Measurements from ENCODE around the gene VPS37C. TPM values are rescaled to one million over a fixed set of nuclear protein-coding genes. Genes with fewer than 3 reads are reported as not detected.

The VPS37C gene
- total RNA-seq, 4 donors from 2014 or later, result 11.8 to 22.2 (median 13.6) TPM

DNA sequence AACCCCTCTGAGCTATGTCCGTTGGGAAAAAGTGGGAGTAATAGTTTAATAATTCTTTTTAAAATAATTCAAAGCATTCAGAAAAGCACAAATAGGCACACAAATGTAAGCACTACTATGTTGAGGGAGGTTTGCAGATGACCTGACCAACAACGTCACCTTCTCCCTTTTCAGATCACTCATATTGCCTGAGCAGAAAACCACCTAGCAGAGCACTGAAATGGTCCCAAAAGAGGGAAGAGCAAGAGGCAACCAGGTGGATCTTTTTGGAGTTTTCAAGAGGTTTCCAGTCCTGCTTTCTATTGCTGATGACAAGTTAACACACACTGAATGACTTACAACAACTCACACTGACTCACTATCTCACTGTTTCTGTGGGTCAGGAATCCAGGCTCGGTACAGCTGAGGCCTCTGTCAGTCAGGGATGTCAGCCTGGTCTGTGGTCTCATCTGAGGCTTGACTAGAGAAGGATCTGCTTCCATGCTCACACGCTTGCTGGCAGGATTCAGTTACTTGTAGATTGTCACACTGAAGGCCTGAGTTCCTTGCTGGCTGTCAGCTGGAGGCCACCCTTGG, 37.8 kb upstream of the VPS37C start:
- peaks cover 0 to 12% (median 0%) of the 10 kb centered on the region in 4 donors for H3K9me3 ChIP-seq
- no peaks in the 10 kb centered on the region for H3K4me1 ChIP-seq
- H3K4me3 ChIP-seq, result no peak overlapping the region
- peaks cover 0 to 5% of the 10 kb centered on the region in 2 donors for H3K27me3 ChIP-seq
- no peak overlapping the region for H3K27ac ChIP-seq
- WGBS, 2 donors, result 80 to 82% methylated on average over 4 of the region's 4 CpGs
- H3K36me3 ChIP-seq, result no peaks in the 10 kb centered on the region
- no peak for TF ChIP-seq POLR2A (IDR thresholded peaks at IDR 0.05)
- no peak for TF ChIP-seq EP300 (IDR thresholded peaks at IDR 0.05)
- TF ChIP-seq, protein P1, sequence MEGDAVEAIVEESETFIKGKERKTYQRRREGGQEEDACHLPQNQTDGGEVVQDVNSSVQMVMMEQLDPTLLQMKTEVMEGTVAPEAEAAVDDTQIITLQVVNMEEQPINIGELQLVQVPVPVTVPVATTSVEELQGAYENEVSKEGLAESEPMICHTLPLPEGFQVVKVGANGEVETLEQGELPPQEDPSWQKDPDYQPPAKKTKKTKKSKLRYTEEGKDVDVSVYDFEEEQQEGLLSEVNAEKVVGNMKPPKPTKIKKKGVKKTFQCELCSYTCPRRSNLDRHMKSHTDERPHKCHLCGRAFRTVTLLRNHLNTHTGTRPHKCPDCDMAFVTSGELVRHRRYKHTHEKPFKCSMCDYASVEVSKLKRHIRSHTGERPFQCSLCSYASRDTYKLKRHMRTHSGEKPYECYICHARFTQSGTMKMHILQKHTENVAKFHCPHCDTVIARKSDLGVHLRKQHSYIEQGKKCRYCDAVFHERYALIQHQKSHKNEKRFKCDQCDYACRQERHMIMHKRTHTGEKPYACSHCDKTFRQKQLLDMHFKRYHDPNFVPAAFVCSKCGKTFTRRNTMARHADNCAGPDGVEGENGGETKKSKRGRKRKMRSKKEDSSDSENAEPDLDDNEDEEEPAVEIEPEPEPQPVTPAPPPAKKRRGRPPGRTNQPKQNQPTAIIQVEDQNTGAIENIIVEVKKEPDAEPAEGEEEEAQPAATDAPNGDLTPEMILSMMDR (IDR thresholded peaks at IDR 0.05), result no peak
- no peak for DNase-seq (ENCODE audit: low spot score in 2 of 2)

DNA sequence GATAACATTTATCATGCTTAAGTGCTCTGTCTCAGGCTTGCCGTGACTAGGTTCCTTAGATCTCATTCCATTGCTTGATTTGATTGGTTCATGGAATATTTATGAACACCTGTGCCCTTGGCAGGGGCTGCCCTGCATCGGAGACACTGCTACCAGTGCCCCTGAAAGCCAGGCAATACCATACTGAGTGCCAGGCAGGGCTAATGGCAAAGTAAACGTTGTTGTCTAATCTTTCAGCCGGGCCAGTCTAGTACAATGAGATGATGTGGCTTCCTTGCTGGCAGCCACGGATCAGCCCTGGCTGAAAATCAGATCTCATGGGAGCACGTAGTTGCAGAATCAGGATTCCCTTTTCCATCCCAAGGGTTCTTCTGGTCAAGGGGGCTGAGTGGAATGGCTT, 37.1 kb upstream of the VPS37C start:
- H3K4me1 ChIP-seq, result no peaks in the 10 kb centered on the region
- no peak for TF ChIP-seq EP300 (IDR thresholded peaks at IDR 0.05)
- TF ChIP-seq, protein P1 (IDR thresholded peaks at IDR 0.05), result no peak
- TF ChIP-seq POLR2A (IDR thresholded peaks at IDR 0.05), result no peak
- DNase-seq (ENCODE audit: low spot score in 2 of 2), result no peak
- H3K4me3 ChIP-seq, result no peak overlapping the region
- peaks cover 0 to 5% of the 10 kb centered on the region in 2 donors for H3K27me3 ChIP-seq
- peaks cover 0 to 12% (median 0%) of the 10 kb centered on the region in 4 donors for H3K9me3 ChIP-seq
- no peaks in the 10 kb centered on the region for H3K36me3 ChIP-seq
- no peak overlapping the region for H3K27ac ChIP-seq
- 74 to 93% methylated on average over 6 of the region's 6 CpGs for WGBS, 2 donors

DNA sequence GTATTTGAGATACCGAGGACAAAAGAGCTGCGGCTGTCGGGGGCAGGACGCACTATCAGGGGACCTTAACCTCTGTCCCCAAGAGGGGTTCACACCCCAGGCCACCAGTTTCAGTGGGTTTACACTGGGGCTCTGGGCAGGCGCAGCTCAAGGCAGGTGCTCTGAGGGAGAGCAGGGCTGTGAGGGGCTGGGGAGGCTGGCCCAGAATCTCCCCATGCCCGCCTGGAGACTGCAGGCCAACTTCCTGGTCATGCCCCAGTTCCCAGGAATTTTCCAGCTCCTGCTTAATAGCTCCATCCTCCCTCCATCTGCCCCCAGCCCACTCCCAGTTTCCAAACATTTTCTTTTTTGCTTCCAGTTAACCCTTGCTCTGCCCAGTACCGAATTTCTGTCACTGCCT, 34.5 kb upstream of the VPS37C start:
- Histone ChIP-seq H3K27me3 (peaks cover 0 to 5% of the 10 kb centered on the region in 2 donors), H3K4me1 (no peaks in the 10 kb centered on the region), H3K27ac (no peak overlapping the region), H3K4me3 (no peak overlapping the region), H3K9me3 (peaks cover 0 to 12% (median 0%) of the 10 kb centered on the region in 4 donors), H3K36me3 (no peaks in the 10 kb centered on the region)
- 64 to 78% methylated on average over 7 of the region's 7 CpGs for WGBS, 2 donors
- TF ChIP-seq POLR2A (IDR thresholded peaks at IDR 0.05) (no peak), EP300 (IDR thresholded peaks at IDR 0.05) (no peak)
- TF ChIP-seq, protein P1 (IDR thresholded peaks at IDR 0.05), result no peak
- no peak for DNase-seq (ENCODE audit: low spot score in 2 of 2)

DNA sequence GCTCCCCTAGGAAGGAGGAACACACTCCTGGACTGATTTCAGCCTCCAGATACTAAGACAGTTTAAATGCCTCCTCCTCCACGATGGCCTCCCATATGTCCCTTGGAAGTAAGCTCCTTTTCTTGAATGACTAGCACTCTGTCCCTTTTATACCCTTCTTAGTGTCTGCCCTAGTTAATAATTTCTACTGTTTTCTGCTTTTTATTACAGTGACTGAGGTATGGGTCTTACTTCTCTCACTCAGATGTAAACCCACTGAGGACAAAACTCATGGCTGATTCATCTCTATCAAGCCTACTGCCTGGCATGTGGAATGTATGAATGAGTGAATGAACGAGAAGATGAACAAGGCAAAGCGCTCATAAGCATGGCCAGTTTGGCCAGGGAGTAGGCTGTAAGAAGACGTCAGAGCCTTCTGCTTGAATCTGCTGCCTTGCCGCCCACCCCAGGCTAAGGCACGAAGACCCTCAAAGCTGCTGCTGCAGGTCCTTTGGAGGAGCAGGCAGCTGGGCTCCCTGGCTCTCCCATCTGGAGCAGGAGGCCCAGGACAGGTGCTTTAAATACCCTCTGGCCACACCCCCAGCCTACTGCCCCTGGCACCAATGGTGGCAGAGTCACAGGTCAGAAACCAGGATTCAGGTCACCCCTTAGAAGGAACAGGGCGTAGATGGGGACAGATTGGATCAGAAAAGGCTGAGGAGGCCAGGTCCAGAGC, 33.9 kb upstream of the VPS37C start:
- no peak overlapping the region for H3K27ac ChIP-seq
- DNase-seq (ENCODE audit: low spot score in 2 of 2), result no peak
- H3K36me3 ChIP-seq, result no peaks in the 10 kb centered on the region
- no peaks in the 10 kb centered on the region for H3K4me1 ChIP-seq
- H3K27me3 ChIP-seq, result peaks cover 0 to 5% of the 10 kb centered on the region in 2 donors
- no peak for TF ChIP-seq EP300 (IDR thresholded peaks at IDR 0.05)
- TF ChIP-seq POLR2A (IDR thresholded peaks at IDR 0.05), result no peak
- TF ChIP-seq, protein P1 (IDR thresholded peaks at IDR 0.05), result no peak
- 68 to 70% methylated on average over 7 of the region's 7 CpGs for WGBS, 2 donors
- H3K4me3 ChIP-seq, result no peak overlapping the region
- H3K9me3 ChIP-seq, result peaks cover 0 to 12% (median 0%) of the 10 kb centered on the region in 4 donors

DNA sequence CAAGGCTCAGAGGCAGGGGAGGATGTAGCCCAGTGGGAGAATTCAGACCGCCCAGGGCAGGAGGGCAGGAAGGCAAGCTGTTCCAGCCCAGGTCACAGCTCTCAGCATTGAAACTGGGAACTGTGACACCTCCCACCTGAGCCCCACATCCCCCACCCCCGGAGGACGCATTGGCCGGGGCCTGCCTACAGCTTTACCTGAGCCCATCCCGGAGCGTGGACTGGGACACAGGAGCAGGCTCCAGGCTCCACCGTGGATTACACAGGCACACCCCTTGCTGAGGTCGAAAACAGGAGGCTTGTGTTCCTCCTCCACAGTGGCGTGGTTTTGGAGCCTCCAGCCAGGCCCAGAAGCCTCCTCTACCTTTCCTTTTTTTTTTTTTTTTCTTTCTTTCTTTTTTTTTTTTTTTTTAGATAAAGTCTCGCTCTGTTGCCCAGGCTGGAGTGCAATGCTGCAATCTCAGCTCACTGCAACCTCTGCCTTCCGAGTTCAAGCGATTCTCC, 33.0 kb upstream of the VPS37C start:
- WGBS, 2 donors, result 73% methylated on average over 12 of the region's 12 CpGs
- no peak for DNase-seq (ENCODE audit: low spot score in 2 of 2)
- Histone ChIP-seq H3K27me3 (peaks cover 0 to 5% of the 10 kb centered on the region in 2 donors), H3K36me3 (no peaks in the 10 kb centered on the region), H3K4me1 (no peaks in the 10 kb centered on the region), H3K27ac (no peak overlapping the region), H3K9me3 (peaks cover 0 to 9% (median 0%) of the 10 kb centered on the region in 4 donors), H3K4me3 (no peak overlapping the region)
- TF ChIP-seq POLR2A (IDR thresholded peaks at IDR 0.05), result no peak
- no peak for TF ChIP-seq EP300 (IDR thresholded peaks at IDR 0.05)
- TF ChIP-seq, protein P1 (IDR thresholded peaks at IDR 0.05), result no peak

All from tibial nerve (tissue), 4 donors.